Epithelial cell of proximal tubule (primary cell): ENCODE results near the gene FSCN2. TPM values are rescaled to one million over a fixed set of nuclear protein-coding genes. Genes with fewer than 3 reads are reported as not detected.

Experiments
- DNase-seq: peaks from one replicate; pipeline ENCODE4 v3.0.0-alpha.2; 2011; ENCODE audit warnings: low read depth
- H3K4me3 ChIP-seq: 2 replicates; pipeline ENCODE4 v1.5.1; 2011; ENCODE audit warnings: low read depth, mild to moderate bottlenecking, low read length
- CTCF ChIP-seq: conservative IDR thresholded peaks from 2 replicates; pipeline ENCODE4 v1.5.1; 2012; ENCODE audit warnings: low read depth, mild to moderate bottlenecking, low read length
- total RNA-seq: library from RNA; depleted of rRNA; stranded (reverse); fragments of >200 nt; gene quantifications from 2 replicates; pipeline ENCODE4 v1.2.3, GENCODE V29; 2015

Gene FSCN2
- total RNA-seq, 1 donor from 2014 or later: not detected

- no peak overlapping the region for H3K4me3 ChIP-seq
- TF ChIP-seq CTCF: no peak
- DNase-seq: no peak
Measured at GRCh38 chr17:81482673-81483072, 45.5 kb upstream of the FSCN2 start.

- H3K4me3 ChIP-seq: no peak overlapping the region
- no peak for TF ChIP-seq CTCF
- no peak for DNase-seq
Measured at GRCh38 chr17:81483085-81483861, 44.9 kb upstream of the FSCN2 start.

- peak overlapping the region; percentile 38 for H3K4me3 ChIP-seq
- no peak for DNase-seq
- no peak for TF ChIP-seq CTCF
Measured at GRCh38 chr17:81483862-81484194, 44.3 kb upstream of the FSCN2 start.

GRCh38 chr17:81484195-81484979 is 43.8 kb upstream of the FSCN2 start:
- H3K4me3 ChIP-seq: peak overlapping the region; percentile 38
- no peak for DNase-seq
- TF ChIP-seq CTCF: peak; percentile 69

- TF ChIP-seq CTCF: no peak
- DNase-seq: no peak
- no peak overlapping the region for H3K4me3 ChIP-seq
Measured at GRCh38 chr17:81486199-81486810, 41.9 kb upstream of the FSCN2 start.

- H3K4me3 ChIP-seq: no peak overlapping the region
- TF ChIP-seq CTCF: no peak
- no peak for DNase-seq
Measured at GRCh38 chr17:81487089-81487486, 41.1 kb upstream of the FSCN2 start.
